ENCODE results near the gene AGBL4. TPM values are rescaled to one million over a fixed set of nuclear protein-coding genes. Genes with fewer than 3 reads are reported as not detected.

AGBL4 gene
- total RNA-seq, 4 donors from 2014 or later = not detected

- Histone ChIP-seq H3K4me1 (no peaks in the 10 kb centered on the region), H3K27ac (no peak overlapping the region), H3K27me3 (no peaks in the 10 kb centered on the region), H3K9me3 (no peaks in the 10 kb centered on the region), H3K36me3 (no peaks in the 10 kb centered on the region), H3K4me3 (no peak overlapping the region)
- intact Hi-C loops (cut with DNase I; ENCODE audit: low total_unique reads) = no loop called here
- ATAC-seq (no peak), DNase-seq (no peak)
- in situ Hi-C loops (cut with MboI; ENCODE audit: low sequenced_read_pairs in 4 of 4) = no loop called here
- TF ChIP-seq CTCF (IDR thresholded peaks at IDR 0.05 in 4 of 5, conservative IDR thresholded peaks at IDR 0.05 in 1 of 5) (no peak), POLR2A (IDR thresholded peaks at IDR 0.05) (no peak)
These were observed 1412.9 kb downstream of the AGBL4 start for GRCh38 chr1:48610628-48611542.

GRCh38 chr1:48608882-48609281 lies 1414.9 kb downstream of the AGBL4 start:
- H3K27ac ChIP-seq = no peak overlapping the region
- no peaks in the 10 kb centered on the region for H3K4me1 ChIP-seq
- intact Hi-C loops (cut with DNase I; ENCODE audit: low total_unique reads) (no loop called here), in situ Hi-C loops (cut with MboI; ENCODE audit: low sequenced_read_pairs in 4 of 4) (no loop called here)
- no peaks in the 10 kb centered on the region for H3K27me3 ChIP-seq
- DNase-seq = no peak
- no peak for ATAC-seq
- H3K4me3 ChIP-seq = no peak overlapping the region
- TF ChIP-seq POLR2A (IDR thresholded peaks at IDR 0.05) (no peak), CTCF (IDR thresholded peaks at IDR 0.05 in 4 of 5, conservative IDR thresholded peaks at IDR 0.05 in 1 of 5) (no peak)
- no peaks in the 10 kb centered on the region for H3K36me3 ChIP-seq
- no peaks in the 10 kb centered on the region for H3K9me3 ChIP-seq

- H3K9me3 ChIP-seq = no peaks in the 10 kb centered on the region
- ATAC-seq (no peak), DNase-seq (no peak)
- in situ Hi-C loops (cut with MboI; ENCODE audit: low sequenced_read_pairs in 4 of 4) = no loop called here
- H3K4me3 ChIP-seq = no peak overlapping the region
- no peak for TF ChIP-seq CTCF (IDR thresholded peaks at IDR 0.05 in 4 of 5, conservative IDR thresholded peaks at IDR 0.05 in 1 of 5)
- TF ChIP-seq POLR2A (IDR thresholded peaks at IDR 0.05) = no peak
- no peaks in the 10 kb centered on the region for H3K27me3 ChIP-seq
- H3K36me3 ChIP-seq = no peaks in the 10 kb centered on the region
- intact Hi-C loops (cut with DNase I; ENCODE audit: low total_unique reads) = no loop called here
- H3K27ac ChIP-seq = no peak overlapping the region
- no peaks in the 10 kb centered on the region for H3K4me1 ChIP-seq
These were observed 1420.5 kb downstream of the AGBL4 start for GRCh38 chr1:48603222-48603621.

- H3K27ac ChIP-seq = no peak overlapping the region
- H3K27me3 ChIP-seq = no peaks in the 10 kb centered on the region
- TF ChIP-seq POLR2A (IDR thresholded peaks at IDR 0.05) = no peak
- no peak for TF ChIP-seq CTCF (IDR thresholded peaks at IDR 0.05 in 4 of 5, conservative IDR thresholded peaks at IDR 0.05 in 1 of 5)
- H3K4me3 ChIP-seq = no peak overlapping the region
- ATAC-seq (no peak), DNase-seq (no peak)
- no peaks in the 10 kb centered on the region for H3K4me1 ChIP-seq
- in situ Hi-C loops (cut with MboI; ENCODE audit: low sequenced_read_pairs in 4 of 4) = no loop called here
- no peaks in the 10 kb centered on the region for H3K9me3 ChIP-seq
- H3K36me3 ChIP-seq = no peaks in the 10 kb centered on the region
- intact Hi-C loops (cut with DNase I; ENCODE audit: low total_unique reads) = no loop called here
These were observed 1421.4 kb downstream of the AGBL4 start for GRCh38 chr1:48602349-48602748.
